Testis (tissue), 2 donors: Measurements from ENCODE around the gene GRID2.

Experiments used
- POLR2A ChIP-seq: fragments of 450-650 bp; IDR thresholded peaks from one replicate; pipeline ENCODE4 v1.6.1; 2017; ENCODE audit warnings: antibody characterized with exemption, mild to moderate bottlenecking, moderate library complexity
- TF ChIP-seq, protein P1 (sequence below), 3 experiments: fragments of 450-650 bp in 2 of 3; fragments of 200-600 bp in 1 of 3; sonication (generic) in 1 of 3; IDR thresholded peaks; one replicate each; pipeline ENCODE4 v1.5.1; 2016 to 2019; ENCODE audit warnings: antibody characterized with exemption in 3 of 3, mild to moderate bottlenecking in 2 of 3, moderate library complexity in 1 of 3

DNA sequence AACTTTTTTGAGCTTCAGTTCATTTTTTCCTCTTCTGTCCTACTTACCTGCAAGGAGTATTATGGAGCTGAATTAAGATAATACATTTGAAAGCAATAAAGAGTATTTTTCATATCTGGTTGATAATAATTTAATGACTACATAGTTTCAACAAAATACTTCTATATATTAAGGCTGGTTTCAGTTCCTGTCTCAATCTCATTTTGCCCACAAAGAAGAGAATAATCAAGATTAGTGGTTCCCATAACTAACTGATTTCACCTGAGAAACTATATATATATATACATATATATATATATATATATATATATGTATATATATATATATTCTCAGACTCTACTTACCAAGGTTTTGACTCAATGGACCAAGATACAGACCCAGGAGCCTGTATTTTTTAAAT lies 1437.1 kb downstream of the GRID2 start:
- TF ChIP-seq, protein P1, sequence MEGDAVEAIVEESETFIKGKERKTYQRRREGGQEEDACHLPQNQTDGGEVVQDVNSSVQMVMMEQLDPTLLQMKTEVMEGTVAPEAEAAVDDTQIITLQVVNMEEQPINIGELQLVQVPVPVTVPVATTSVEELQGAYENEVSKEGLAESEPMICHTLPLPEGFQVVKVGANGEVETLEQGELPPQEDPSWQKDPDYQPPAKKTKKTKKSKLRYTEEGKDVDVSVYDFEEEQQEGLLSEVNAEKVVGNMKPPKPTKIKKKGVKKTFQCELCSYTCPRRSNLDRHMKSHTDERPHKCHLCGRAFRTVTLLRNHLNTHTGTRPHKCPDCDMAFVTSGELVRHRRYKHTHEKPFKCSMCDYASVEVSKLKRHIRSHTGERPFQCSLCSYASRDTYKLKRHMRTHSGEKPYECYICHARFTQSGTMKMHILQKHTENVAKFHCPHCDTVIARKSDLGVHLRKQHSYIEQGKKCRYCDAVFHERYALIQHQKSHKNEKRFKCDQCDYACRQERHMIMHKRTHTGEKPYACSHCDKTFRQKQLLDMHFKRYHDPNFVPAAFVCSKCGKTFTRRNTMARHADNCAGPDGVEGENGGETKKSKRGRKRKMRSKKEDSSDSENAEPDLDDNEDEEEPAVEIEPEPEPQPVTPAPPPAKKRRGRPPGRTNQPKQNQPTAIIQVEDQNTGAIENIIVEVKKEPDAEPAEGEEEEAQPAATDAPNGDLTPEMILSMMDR (IDR thresholded peaks at IDR 0.05), result no peak
- no peak for TF ChIP-seq POLR2A
